Coronary artery (tissue), 2 donors: Measurements from ENCODE around the gene COL4A4.

Source experiments
- DNase-seq: peaks from one replicate; pipeline ENCODE4 v3.0.0-alpha.2; 2017; ENCODE audit warnings: low spot score
- H3K27ac ChIP-seq, 2 donors: fragments of 200-600 bp; sonication (generic); one replicate each; pipeline ENCODE4 v1.5.1; 2016 to 2019
- H3K4me3 ChIP-seq: fragments of 200-600 bp; sonication (generic); 2 replicates; pipeline ENCODE4 v1.5.1; 2016; ENCODE audit warnings: mild to moderate bottlenecking, moderate library complexity
- CTCF ChIP-seq: fragments of 200-600 bp; sonication (generic); IDR thresholded peaks from one replicate; pipeline ENCODE4 v1.5.1; 2019; ENCODE audit warnings: antibody characterized with exemption

The COL4A4 gene

DNA sequence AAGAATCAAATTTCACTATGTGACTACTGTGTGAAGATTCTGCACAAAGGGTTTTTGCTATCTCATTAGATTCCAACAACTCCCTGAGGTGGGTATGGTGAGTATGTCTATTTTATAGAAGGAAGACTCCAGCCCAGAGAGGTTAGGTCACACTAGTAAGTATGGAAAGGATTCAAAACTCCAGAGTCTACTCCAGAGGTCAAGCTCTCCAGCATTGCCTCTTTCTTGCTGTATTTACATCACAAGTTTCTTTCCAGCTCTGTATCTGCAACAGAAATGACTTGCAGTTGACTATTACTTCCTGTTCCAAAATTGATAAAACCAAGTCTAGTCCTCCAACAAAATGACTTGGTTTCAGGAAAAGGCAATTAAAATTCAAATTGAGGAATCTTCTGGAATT is 2.1 kb downstream of the COL4A4 start:
- no peak for TF ChIP-seq CTCF

GRCh38 chr2:227160164-227160563 is 3.8 kb downstream of the COL4A4 start:
- no peak for TF ChIP-seq CTCF
- no peak overlapping the region for H3K27ac ChIP-seq
- DNase-seq, result no peak
- no peak overlapping the region for H3K4me3 ChIP-seq

More for the DNA sequence above, 2.1 kb downstream of the COL4A4 start:
- Histone ChIP-seq H3K27ac (no peak overlapping the region), H3K4me3 (no peak overlapping the region)
- DNase-seq, result no peak

GRCh38 chr2:227154986-227155774 is 8.8 kb downstream of the COL4A4 start:
- Histone ChIP-seq H3K4me3 (no peak overlapping the region), H3K27ac (peak overlapping the region in 1 of 2 donors; percentile 62)
- no peak for TF ChIP-seq CTCF
- no peak for DNase-seq

- no peak for DNase-seq
- no peak overlapping the region for H3K4me3 ChIP-seq
- H3K27ac ChIP-seq, result peak overlapping the region in 1 of 2 donors; percentile 62
- no peak for TF ChIP-seq CTCF
Observed at GRCh38 chr2:227153758-227154486, 10.1 kb downstream of the COL4A4 start.

DNA sequence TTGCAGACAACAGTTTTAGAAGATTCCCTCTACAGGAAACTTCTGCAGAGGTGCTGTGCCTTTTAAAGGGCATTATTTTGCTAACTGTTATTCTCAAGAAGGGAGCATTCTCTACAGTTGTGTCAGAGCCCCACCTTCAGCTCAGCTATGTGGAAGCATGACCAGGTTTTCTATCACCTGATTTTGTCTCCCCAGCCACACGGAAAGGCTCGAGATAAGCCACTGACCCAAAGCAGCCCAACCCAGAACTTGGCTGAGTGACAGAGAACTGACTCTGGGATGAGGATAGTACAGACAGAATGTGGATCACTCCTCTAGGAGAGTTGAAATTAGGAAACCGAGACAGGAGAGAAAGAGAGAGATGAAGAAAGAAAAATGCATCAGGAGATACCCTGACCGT is 10.7 kb downstream of the COL4A4 start:
- no peak for DNase-seq
- TF ChIP-seq CTCF, result no peak
- no peak overlapping the region for H3K4me3 ChIP-seq
- H3K27ac ChIP-seq, result peak overlapping the region in 1 of 2 donors; percentile 62

GRCh38 chr2:227152093-227152766 is 11.8 kb downstream of the COL4A4 start:
- no peak for DNase-seq
- peak overlapping the region in 1 of 2 donors; percentile 62 for H3K27ac ChIP-seq
- H3K4me3 ChIP-seq, result no peak overlapping the region
- no peak for TF ChIP-seq CTCF
